HG03139 (cell line): Measurements from ENCODE around the gene TXNRD1.
A peak's percentile ranks its signal among the peaks of the same experiment; 100 is the strongest.

Source experiments
- ATAC-seq: cut with Tn5 transposase; IDR thresholded peaks from one replicate; pipeline ENCODE4 v1.9.1; 2021; ENCODE audit not compliant: unreplicated experiment

The TXNRD1 gene

DNA sequence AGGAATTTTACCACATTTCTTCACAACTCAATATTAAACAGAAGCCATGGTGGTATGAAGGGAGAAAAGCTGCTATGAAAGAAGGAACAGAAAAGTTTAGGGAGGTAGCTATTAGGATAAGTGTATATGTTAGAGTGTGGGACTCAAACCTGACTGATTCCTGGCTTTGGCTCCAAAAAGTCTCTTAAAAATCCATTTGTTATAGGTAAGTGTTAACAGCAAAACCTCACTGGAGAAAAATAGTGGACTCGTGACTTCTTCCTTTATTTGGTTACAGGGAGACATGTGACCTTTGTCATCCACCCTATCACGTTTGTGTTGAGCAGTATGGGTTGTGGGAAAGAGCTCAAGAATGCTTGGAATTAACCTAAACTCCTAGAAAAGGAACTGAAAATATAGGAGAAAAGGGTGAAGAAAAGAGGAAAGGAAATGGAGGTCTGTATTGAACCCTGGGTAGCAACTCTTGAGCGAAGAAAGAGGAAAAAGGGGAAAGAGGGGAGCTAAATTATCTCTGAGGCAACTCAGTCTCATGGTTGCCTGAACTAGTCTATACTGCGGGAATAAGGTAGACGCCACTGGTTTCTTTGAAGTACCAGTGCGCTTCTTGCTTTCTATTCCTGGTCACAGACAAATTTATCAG lies 84.4 kb downstream of the TXNRD1 start:
- no peak for ATAC-seq

DNA sequence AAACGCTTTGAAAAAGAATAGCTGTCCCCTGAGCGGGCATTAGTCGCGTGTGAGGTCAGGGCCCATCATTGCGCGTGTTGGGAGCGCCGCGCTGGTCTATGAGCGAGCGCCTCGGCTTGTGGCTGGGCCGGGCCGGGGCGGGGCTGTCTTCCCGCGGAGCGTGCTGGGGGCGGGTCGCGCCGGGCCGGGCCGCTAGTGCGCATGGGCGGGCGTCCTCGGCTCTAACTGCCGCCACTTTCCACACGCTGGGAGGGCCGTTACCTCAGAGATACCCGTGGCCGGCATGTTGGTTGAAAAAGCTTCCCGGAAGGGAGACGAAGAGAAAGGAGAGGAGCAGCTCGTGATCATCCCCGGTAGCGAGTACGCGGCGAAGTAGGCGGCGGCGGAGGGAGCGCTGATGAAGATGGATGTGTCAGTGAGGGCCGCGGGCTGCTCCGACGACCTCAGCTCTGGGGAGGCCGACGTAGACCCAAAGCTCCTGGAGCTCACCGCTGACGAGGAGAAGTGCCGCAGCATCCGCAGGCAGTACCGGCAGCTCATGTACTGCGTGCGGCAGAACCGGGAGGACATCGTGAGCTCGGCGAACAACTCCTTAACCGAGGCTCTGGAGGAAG lies 88.1 kb downstream of the TXNRD1 start, which contains the start of gene EID3:
TSS of gene EID3 (plus strand) at position 202 of the 614 bp plus-strand sequence. CDS start at position 398, 196 bp downstream.
- peak; percentile 88 for ATAC-seq

DNA sequence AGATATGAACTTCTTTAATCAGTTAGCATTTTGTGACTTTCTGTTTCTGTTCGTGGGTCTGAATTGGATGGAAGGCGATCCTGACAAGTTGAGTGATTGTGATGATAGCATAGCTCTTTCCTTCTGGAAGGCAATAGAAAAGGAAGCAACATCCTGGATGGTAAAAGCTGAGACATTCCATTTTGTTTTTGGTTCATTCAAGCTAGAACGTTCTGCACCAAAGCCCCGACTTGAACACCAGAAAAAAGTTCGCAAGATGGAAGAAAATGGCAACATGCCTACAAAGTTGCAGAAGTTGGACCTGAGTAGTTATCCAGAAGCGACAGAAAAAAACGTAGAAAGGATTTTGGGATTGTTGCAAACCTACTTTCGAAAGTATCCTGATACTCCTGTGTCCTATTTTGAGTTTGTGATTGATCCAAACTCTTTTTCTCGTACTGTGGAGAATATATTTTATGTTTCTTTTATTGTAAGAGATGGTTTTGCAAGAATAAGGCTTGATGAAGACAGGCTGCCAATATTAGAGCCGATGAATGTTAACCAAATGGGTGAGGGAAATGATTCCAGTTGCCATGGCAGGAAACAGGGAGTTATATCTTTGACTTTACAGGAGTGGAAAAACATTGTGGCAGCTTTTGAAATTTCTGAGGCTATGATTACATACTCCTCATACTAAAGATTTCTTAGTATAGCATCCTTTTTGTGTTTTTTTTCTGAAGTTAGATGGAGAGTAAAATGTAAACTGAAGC lies 88.9 kb downstream of the TXNRD1 start:
- ATAC-seq = no peak

DNA sequence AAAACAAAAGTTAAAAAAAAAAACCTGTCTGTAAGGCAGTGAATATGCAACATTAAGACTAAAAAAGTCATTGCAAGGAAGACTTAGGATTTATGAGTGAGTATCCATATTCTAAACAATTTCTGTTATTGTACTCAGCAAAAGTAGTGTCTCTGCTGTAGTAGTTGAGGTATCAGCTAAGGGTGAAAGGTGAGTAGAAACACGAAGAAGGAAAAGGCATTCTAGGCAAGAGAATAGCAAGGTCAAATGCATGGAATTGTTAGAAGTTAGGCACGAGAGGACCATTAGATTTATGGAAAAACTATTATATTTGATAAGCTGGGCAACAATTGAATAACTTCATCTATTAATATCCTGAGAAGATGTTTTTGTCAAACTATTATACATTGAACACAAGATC lies 89.8 kb downstream of the TXNRD1 start:
- no peak for ATAC-seq

GRCh38 chr12:104306376-104306775 lies 90.8 kb downstream of the TXNRD1 start:
- no peak for ATAC-seq

DNA sequence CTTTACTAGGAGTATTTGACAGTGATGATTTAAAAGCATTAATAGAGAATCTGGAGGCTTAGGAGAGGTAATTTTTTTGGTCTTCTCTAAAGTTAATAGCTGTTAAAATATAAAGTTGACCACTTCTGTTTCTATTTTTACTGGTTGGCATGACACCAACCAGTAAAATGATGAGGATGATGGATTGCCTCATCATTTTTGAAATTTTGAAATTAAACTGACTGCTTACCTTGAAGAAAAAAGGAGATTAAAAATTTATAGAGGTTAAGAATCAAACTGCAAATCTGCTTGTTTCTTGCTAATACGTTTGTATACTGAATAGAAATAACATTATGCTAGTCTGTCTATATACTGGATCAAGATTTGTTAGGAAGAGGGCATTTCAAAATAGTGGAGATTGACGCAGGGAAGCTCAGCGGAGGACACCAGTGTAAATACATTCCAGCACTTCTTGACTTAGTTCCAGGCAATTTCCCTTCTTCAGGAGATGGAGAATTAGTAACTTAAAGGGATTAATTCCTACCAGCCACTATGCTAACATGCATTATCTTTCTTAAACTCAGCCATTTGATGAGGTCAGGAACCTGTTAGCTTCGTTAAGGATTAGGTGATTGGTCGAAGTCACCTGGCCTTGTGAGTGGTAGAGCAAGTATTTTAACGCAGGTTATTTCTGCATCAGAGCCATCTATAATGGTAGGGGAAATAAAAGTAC lies 91.5 kb downstream of the TXNRD1 start:
- ATAC-seq = no peak

GRCh38 chr12:104307655-104308000 lies 92.0 kb downstream of the TXNRD1 start:
- no peak for ATAC-seq

- ATAC-seq = no peak
Observed at GRCh38 chr12:104309446-104309993, 93.9 kb downstream of the TXNRD1 start.

GRCh38 chr12:104310751-104311633 lies 95.4 kb downstream of the TXNRD1 start:
- ATAC-seq = no peak

GRCh38 chr12:104312202-104312601 lies 96.6 kb downstream of the TXNRD1 start:
- no peak for ATAC-seq

DNA sequence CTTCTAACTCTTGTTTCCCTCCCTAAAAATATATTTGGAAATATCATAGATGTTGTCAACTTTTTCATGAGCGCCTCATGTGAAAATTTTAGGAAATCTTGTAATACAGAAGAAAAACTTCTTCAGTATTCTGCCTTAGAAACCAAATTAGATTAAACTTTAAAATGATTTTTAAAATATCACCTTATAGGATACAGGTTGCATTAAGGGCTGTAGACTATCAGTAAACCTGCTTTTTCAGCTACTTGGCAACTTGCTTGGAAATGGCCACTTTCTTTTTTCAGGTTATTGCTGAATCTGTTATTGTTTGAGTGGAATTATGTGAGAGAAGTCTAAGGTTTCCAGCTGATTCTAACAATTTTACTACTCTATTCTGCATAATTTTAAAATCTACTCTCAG lies 97.1 kb downstream of the TXNRD1 start:
- no peak for ATAC-seq

DNA sequence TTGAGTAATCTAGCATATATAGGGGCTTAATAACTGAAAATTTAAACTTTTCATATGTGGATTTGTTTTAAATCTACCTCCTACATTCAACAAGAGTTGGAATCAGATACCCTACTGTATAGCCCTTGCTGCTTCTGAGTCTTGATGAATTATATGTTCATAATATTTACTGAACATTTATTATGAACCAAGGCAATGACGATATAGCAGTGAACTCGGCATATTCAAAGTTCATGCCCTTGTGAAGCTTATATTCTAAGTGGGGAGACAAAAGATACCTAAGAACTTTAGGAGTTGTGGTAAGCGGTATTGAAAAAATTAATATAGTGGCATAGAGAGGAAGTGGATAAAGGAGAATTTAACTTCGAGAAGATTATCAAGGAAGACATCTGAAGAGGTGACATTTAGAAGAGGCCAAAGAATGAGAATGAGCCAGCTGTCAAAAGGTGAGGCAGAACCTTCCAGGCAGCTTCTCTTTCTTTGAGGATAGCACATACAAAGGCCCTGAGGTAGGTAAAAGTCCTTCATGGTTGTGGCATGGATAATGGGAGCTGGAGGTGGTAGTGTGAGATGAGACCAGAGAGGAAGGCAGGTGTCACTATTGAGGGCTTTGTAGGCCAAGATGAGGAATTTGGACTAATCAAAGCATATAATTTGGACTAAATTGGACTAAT lies 98.1 kb downstream of the TXNRD1 start:
- no peak for ATAC-seq

DNA sequence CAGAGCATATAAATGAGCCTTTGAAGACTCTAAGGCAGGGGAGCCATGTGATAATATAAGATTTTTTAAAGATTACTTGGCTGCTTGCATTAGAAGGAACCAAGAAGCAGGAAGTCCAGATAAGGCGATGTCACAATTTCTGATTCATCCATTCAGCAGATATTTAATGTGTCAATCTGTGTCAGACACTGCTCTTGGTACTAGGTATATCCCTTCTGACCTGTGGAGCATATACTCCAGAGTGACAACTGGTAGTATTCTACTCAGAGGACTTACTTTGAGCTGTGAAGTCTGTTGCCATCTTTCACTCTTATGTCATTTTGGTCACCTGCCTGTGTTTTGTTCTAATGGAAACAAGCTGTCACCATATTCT lies 98.6 kb downstream of the TXNRD1 start:
- ATAC-seq = no peak

- ATAC-seq = no peak
Observed at GRCh38 chr12:104315326-104316224, 100.0 kb downstream of the TXNRD1 start.

GRCh38 chr12:104316936-104317335 lies 101.4 kb downstream of the TXNRD1 start:
- no peak for ATAC-seq

DNA sequence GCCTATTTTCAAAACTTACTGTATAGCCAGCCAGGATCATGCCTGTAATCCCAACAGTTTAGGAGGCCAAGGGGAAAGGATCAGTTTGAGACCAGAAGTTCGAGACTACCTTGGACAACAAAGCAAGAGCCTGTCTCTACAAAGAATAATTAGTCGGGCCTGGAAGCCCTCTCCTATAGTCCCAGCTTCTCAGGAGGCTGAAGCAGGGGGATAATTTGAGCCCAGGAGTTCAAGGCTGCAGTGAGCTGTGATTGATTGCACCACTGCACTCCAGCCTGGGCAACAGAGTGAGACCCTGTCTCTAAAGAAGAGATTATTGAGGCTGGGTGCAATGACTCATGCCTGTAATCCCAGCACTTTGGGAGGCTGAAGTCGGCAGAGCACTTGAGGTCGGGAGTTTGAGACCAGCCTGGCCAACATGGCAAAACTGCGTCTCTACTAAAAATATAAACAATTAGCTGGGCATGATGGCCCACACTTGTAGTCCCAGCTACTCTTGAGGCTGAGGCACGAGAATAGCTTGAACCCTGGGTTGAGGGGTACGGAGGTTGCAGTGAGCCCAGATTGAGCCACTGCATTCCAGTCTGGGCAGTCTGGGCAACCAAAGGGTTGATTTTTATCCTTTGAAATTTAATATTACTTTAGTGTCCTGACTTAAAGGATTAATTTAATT lies 102.1 kb downstream of the TXNRD1 start:
- ATAC-seq = no peak

DNA sequence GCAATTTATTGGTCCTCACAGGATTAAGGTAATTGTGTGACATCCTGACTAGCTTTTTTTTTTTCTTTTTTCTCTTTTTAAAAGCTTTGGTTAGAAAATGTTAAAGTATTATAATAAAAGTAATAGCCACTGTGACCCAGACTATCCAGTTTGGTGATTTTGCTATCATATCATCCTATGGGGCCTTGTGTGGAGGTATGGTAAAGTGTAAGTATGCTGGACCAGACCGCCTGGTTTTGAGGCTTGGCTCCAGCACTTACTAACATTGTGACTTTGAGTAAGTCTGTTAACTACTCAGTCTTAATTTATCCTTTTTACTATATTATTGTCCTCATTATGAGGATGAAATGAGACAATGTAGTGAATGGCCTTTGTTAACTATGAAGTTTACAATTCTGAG lies 103.4 kb downstream of the TXNRD1 start:
- ATAC-seq = no peak

DNA sequence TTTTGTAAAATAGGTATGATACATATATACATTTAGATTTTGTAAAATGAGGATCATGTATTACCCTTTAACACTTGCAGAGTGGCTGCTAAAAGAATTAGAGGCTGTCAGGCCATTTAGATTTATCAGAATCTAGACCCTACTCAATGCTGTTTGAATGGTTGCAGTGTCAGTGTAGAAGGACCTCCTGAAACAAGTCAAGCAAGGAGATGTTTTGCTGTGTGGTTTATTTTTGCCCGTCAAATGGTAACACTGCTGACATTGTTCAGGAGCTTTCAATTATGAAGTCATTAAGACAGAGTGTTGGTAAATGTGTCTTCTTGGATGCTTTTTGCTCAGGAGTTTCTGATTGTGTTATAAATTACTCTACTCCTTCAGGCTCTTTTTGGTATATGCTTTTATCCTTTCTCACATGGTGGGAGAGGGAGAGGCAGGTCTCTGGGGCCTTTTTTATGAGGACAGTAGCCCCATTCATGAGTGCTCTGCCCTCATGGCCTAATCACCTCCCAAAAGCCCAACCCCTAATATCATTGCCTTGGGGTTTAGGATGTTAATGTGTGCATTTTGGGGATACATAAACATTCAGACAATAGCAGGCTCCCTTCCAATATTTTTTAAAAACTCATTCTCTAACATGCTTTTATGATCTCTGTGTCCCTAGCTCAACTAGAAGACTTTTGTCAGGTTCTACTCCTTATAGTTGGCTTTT lies 104.5 kb downstream of the TXNRD1 start:
- ATAC-seq = no peak
